IMR-90 (cell line): ENCODE data around the gene PPM1D. TPM values are rescaled to one million over a fixed set of nuclear protein-coding genes. Genes with fewer than 3 reads are reported as not detected.

Experiments used
- ATAC-seq: fragments of 200-7000 bp; cut with Tn5 transposase; 2 replicates; pipeline ENCODE4 v1.9.1; 2020; ENCODE audit warnings: low read depth, mild to moderate bottlenecking, moderate library complexity
- BruUV-seq: library from RNA; stranded (reverse); fragments of 400-500 nt; replicated peaks from 2 replicates; lab custom pipeline; 2021; lab: Mats Ljungman, UMichigan
- CTCF ChIA-PET: fragments of 300-600 bp; formaldehyde crosslinking; extraction: SDS; loops from one replicate; lab custom pipeline; 2021; ENCODE audit warnings: antibody characterized with exemption; lab: Yijun Ruan, JAX
- POLR2A ChIA-PET: fragments of 300-600 bp; sonication (Branson Sonifier 250); formaldehyde crosslinking; loops from one replicate; lab custom pipeline; 2022; ENCODE audit warnings: antibody characterized with exemption; ENCODE audit not compliant: unreplicated experiment; lab: Charles Lee
- DNase-seq: peaks from one replicate; pipeline ENCODE4 v3.0.0; 2013
- H2AFZ ChIP-seq: replicated peaks from 2 replicates; pipeline ENCODE3; 2013; ENCODE audit warnings: low read length, mild to moderate bottlenecking; ENCODE audit not compliant: poor library complexity
- H2AK5ac ChIP-seq: 2 replicates; pipeline ENCODE4 v1.6.1; 2013; ENCODE audit warnings: low read depth, low read length, inconsistent platforms
- H2AK9ac ChIP-seq: replicated peaks from 2 replicates; pipeline ENCODE3; 2013; ENCODE audit warnings: mild to moderate bottlenecking, low read depth, low read length, moderate library complexity; ENCODE audit not compliant: poor library complexity
- H2BK120ac ChIP-seq: 2 replicates; pipeline ENCODE4 v1.6.1; 2013; ENCODE audit warnings: low read depth, low read length, inconsistent platforms
- H2BK15ac ChIP-seq: 3 replicates; pipeline ENCODE4 v1.6.1; 2013; ENCODE audit warnings: low read depth, low read length, inconsistent platforms
- H2BK20ac ChIP-seq: 2 replicates; pipeline ENCODE4 v1.6.1; 2013; ENCODE audit warnings: low read depth, mild to moderate bottlenecking, inconsistent platforms, low read length, moderate library complexity
- H2BK5ac ChIP-seq: 2 replicates; pipeline ENCODE4 v1.6.1; 2013; ENCODE audit warnings: mild to moderate bottlenecking, low read depth, low read length, inconsistent platforms; ENCODE audit not compliant: poor library complexity, severe bottlenecking
- H3K14ac ChIP-seq: replicated peaks from 2 replicates; pipeline ENCODE4 v1.6.1; 2013; ENCODE audit warnings: low read depth, low read length, inconsistent platforms
- H3K18ac ChIP-seq: 2 replicates; pipeline ENCODE4 v1.6.1; 2013; ENCODE audit warnings: low read depth, low read length, control low read depth
- H3K23ac ChIP-seq: 2 replicates; pipeline ENCODE4 v1.6.1; 2013; ENCODE audit warnings: low read depth, low read length, inconsistent platforms
- H3K27ac ChIP-seq: 2 replicates; pipeline ENCODE4 v1.5.1; 2013; ENCODE audit warnings: mild to moderate bottlenecking, control low read depth, low read length; ENCODE audit not compliant: insufficient read depth
- H3K27me3 ChIP-seq: 2 replicates; pipeline ENCODE4 v1.6.1; 2013; ENCODE audit warnings: low read length; ENCODE audit not compliant: control insufficient read depth, insufficient read depth
- H3K36me3 ChIP-seq: 2 replicates; pipeline ENCODE4 v1.6.1; 2013; ENCODE audit warnings: low read length, mixed read lengths; ENCODE audit not compliant: control insufficient read depth, insufficient read depth
- H3K4ac ChIP-seq: 2 replicates; pipeline ENCODE4 v1.6.1; 2013; ENCODE audit warnings: low read depth, low read length, inconsistent platforms
- H3K4me1 ChIP-seq: 2 replicates; pipeline ENCODE4 v1.6.1; 2013; ENCODE audit warnings: low read length, mixed read lengths; ENCODE audit not compliant: control insufficient read depth, insufficient read depth
- H3K4me2 ChIP-seq: 2 replicates; pipeline ENCODE4 v1.6.1; 2013; ENCODE audit warnings: low read depth, mild to moderate bottlenecking, control low read depth, low read length, moderate library complexity
- H3K4me3 ChIP-seq: 2 replicates; pipeline ENCODE4 v1.5.1; 2013; ENCODE audit warnings: low read depth, mild to moderate bottlenecking, control low read depth, low read length, moderate library complexity; ENCODE audit not compliant: insufficient read depth
- H3K56ac ChIP-seq: 2 replicates; pipeline ENCODE4 v1.6.1; 2013; ENCODE audit warnings: low read length, inconsistent platforms; ENCODE audit not compliant: insufficient read depth; ENCODE audit errors: extremely low read depth
- H3K79me1 ChIP-seq, 2 experiments: 2 replicates each; pipeline ENCODE4 v1.6.1; 2013; ENCODE audit warnings: low read length in 2 of 2, inconsistent platforms in 1 of 2, low read depth in 1 of 2
- H3K9ac ChIP-seq: 2 replicates; pipeline ENCODE4 v1.6.1; 2013; ENCODE audit warnings: low read depth, low read length, control low read depth
- H3K9me1 ChIP-seq: 2 replicates; pipeline ENCODE4 v1.6.1; 2013; ENCODE audit warnings: low read length, inconsistent platforms; ENCODE audit not compliant: insufficient read depth
- H3K9me3 ChIP-seq: 2 replicates; pipeline ENCODE4 v1.6.1; 2013; ENCODE audit warnings: low read length; ENCODE audit not compliant: control insufficient read depth, insufficient read depth
- H4K20me1 ChIP-seq: 2 replicates; pipeline ENCODE4 v1.6.1; 2013; ENCODE audit warnings: low read length, inconsistent platforms; ENCODE audit not compliant: insufficient read depth
- H4K5ac ChIP-seq: 2 replicates; pipeline ENCODE4 v1.6.1; 2013; ENCODE audit warnings: mild to moderate bottlenecking, low read depth, low read length, control low read depth
- H4K8ac ChIP-seq, 2 experiments: 2 replicates each; pipeline ENCODE4 v1.6.1; 2013; ENCODE audit warnings: low read depth in 2 of 2, low read length in 2 of 2, control low read depth in 1 of 2, inconsistent platforms in 1 of 2
- H4K91ac ChIP-seq: 2 replicates; pipeline ENCODE4 v1.6.1; 2013; ENCODE audit warnings: low read depth, low read length, inconsistent platforms; ENCODE audit not compliant: insufficient read depth
- CHD1 ChIP-seq: IDR thresholded peaks from 2 replicates; pipeline ENCODE4 v1.6.1; 2012; ENCODE audit warnings: low read depth, low read length, improper control_type of control experiment
- FOS ChIP-seq: fragments of 150-350 bp; IDR thresholded peaks from 2 replicates; pipeline ENCODE4 v1.6.1; 2016; ENCODE audit warnings: low read depth, low read length
- MXI1 ChIP-seq: IDR thresholded peaks from 2 replicates; pipeline ENCODE4 v1.6.1; 2012; ENCODE audit warnings: low read depth, mild to moderate bottlenecking, low read length, moderate library complexity, borderline replicate concordance
- RAD21 ChIP-seq: IDR thresholded peaks from 2 replicates; pipeline ENCODE4 v1.6.1; 2012; ENCODE audit warnings: low read length, improper control_type of control experiment
- RCOR1 ChIP-seq: IDR thresholded peaks from 2 replicates; pipeline ENCODE4 v1.6.1; 2012; ENCODE audit warnings: mild to moderate bottlenecking, low read length, improper control_type of control experiment; ENCODE audit not compliant: insufficient replicate concordance
- RFX5 ChIP-seq: IDR thresholded peaks from 2 replicates; pipeline ENCODE4 v1.8.0; 2012; ENCODE audit warnings: low read depth, mild to moderate bottlenecking, low read length, moderate library complexity
- SMC3 ChIP-seq: fragments of 150-350 bp; IDR thresholded peaks from 2 replicates; pipeline ENCODE4 v1.6.1; 2016; ENCODE audit warnings: low read depth, mild to moderate bottlenecking, antibody characterized with exemption, low read length, moderate library complexity
- WGBS, 2 experiments: methylation state at CpG; one replicate each; pipeline versions ENCODE4 v1.1.5 to v1.1.7; 2013; ENCODE audit warnings: missing lambda C conversion rate in 2 of 2; ENCODE audit not compliant: insufficient read length in 1 of 2; ENCODE audit errors: extremely low coverage in 2 of 2; 5-methylcytosine and 5-hydroxymethylcytosine counted together
- dilution Hi-C: fragments of 300-500 bp; cut with HindIII; formaldehyde crosslinking; loops from one replicate; pipeline ENCODE4 v1.14.3; 2018; ENCODE audit warnings: low sequenced_read_pairs; ENCODE audit not compliant: unreplicated experiment
- in situ Hi-C: fragments of 300-500 bp; cut with MboI; formaldehyde crosslinking; loops from 3 replicates; pipeline ENCODE4 v1.14.3; 2019; ENCODE audit warnings: low sequenced_read_pairs, inconsistent platforms, mixed read lengths
- intact Hi-C: fragments of 100-400 bp; cut with micrococcal nuclease; formaldehyde crosslinking; loops from 2 replicates; pipeline ENCODE4 v1.10.0; 2022
- polyA plus RNA-seq, 3 experiments: library from polyadenylated mRNA; depleted of rRNA; stranded (reverse); fragments of >200 nt; gene quantifications; 2 replicates each; pipeline ENCODE4 v1.2.3, GENCODE V29; 2012; ENCODE audit warnings: low replicate concordance in 1 of 3
- total RNA-seq: library from RNA; depleted of rRNA; stranded (reverse); fragments of >200 nt; gene quantifications from 2 replicates; pipeline ENCODE4 v1.2.3, GENCODE V29; 2012

Gene PPM1D
- total and polyA plus RNA-seq, 2 of the 4 experiments (the other 2 are of a cell fraction): 5.5 to 16.1 TPM

DNA sequence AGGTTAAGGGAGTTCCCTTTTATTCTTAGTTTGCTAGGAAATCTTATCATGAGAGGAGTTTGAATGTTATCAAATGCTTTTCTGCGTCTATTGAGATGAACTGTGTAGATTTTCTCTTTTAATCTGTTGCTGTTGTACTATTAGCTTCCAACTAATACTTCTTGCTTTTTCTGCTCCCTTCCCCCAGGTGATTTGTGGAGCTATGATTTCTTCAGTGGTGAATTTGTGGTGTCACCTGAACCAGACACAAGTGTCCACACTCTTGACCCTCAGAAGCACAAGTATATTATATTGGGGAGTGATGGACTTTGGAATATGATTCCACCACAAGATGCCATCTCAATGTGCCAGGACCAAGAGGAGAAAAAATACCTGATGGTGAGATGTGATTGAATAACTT, 47.7 kb downstream of the PPM1D start:
- ChIA-PET POLR2A (no interaction called here), CTCF (interaction anchor here (0.6 to 1.3 kb wide), 2 partner anchors 31 to 64 kb away, joined by 3 to 4 read pairs; no protein-coding TSS in a partner anchor)
- Histone ChIP-seq H3K18ac (no peak overlapping the region), H2AFZ (no peak overlapping the region), H3K23ac (no peak overlapping the region), H4K5ac (no peak overlapping the region), H3K56ac (no peak overlapping the region), H3K9me1 (no peaks in the 10 kb centered on the region; the same call in 1 of the 2 replicates), H3K9me3 (no peaks in the 10 kb centered on the region), H3K4me3 (no peak overlapping the region), H2BK5ac (no peak overlapping the region), H4K20me1 (peaks cover 5% of the 10 kb centered on the region; the same call in 1 of the 2 replicates), H2BK15ac (no peak overlapping the region), H3K4me2 (no peak overlapping the region), H3K9ac (no peak overlapping the region), H2AK5ac (no peak overlapping the region), H2BK20ac (no peak overlapping the region), H3K14ac (no peak overlapping the region), H3K79me1 (peaks cover 11 to 41% of the 10 kb centered on the region in 2 experiments; a peak in 3 of 4 replicates), H3K4ac (no peak overlapping the region), H3K4me1 (no peaks in the 10 kb centered on the region), H3K36me3 (peaks cover 20% of the 10 kb centered on the region), H2AK9ac (no peak overlapping the region), H4K91ac (no peak overlapping the region), H3K27ac (no peak overlapping the region), H2BK120ac (no peak overlapping the region), H3K27me3 (no peaks in the 10 kb centered on the region), H4K8ac (no peak overlapping the region)
- in situ Hi-C loops: loop anchor here (25.0 kb wide), 1 partner anchor 510 kb away; the partner anchor contains the start of gene CA4
- DNase-seq (no peak), ATAC-seq (no peak)
- WGBS, 2 experiments: no CpG with 5 or more reads among the region's 1 CpG
- dilution Hi-C loops: no loop called here
- no peak for TF ChIP-seq CHD1
- no peak for TF ChIP-seq MXI1
- TF ChIP-seq RAD21: no peak
- no peak for TF ChIP-seq RFX5
- TF ChIP-seq RCOR1: no peak
- no peak for TF ChIP-seq SMC3
- no peak for TF ChIP-seq FOS
- intact Hi-C loops: no loop called here
- BruUV-seq: no TSS peak
